ENCODE data around the gene PTX4. TPM values are rescaled to one million over a fixed set of nuclear protein-coding genes. Genes with fewer than 3 reads are reported as not detected.

Gene PTX4
- total RNA-seq, 1 donor from 2014 or later, result not detected

GRCh38 chr16:1460602-1461138 lies 28.1 kb downstream of the PTX4 start:
- no peaks in the 10 kb centered on the region for H3K27me3 ChIP-seq
- H3K4me1 ChIP-seq, result no peaks in the 10 kb centered on the region
- H3K4me3 ChIP-seq, result no peak overlapping the region
- DNase-seq (ENCODE audit: low spot score in 2 of 2), result no peak
- no peak overlapping the region for H3K27ac ChIP-seq
- TF ChIP-seq CTCF (IDR thresholded peaks at IDR 0.05), result no peak
- peaks cover 44 to 54% of the 10 kb centered on the region in 2 donors for H3K36me3 ChIP-seq
- intact Hi-C loops (cut with DNase I), result no loop called here
- no peaks in the 10 kb centered on the region for H3K9me3 ChIP-seq

GRCh38 chr16:1459967-1460366 lies 28.8 kb downstream of the PTX4 start:
- Histone ChIP-seq H3K4me1 (no peaks in the 10 kb centered on the region), H3K36me3 (peaks cover 51 to 61% of the 10 kb centered on the region in 2 donors), H3K4me3 (no peak overlapping the region), H3K27ac (no peak overlapping the region), H3K27me3 (no peaks in the 10 kb centered on the region), H3K9me3 (no peaks in the 10 kb centered on the region)
- TF ChIP-seq CTCF (IDR thresholded peaks at IDR 0.05), result no peak
- no peak for DNase-seq (ENCODE audit: low spot score in 2 of 2)
- intact Hi-C loops (cut with DNase I), result no loop called here

GRCh38 chr16:1458977-1459341 lies 29.8 kb downstream of the PTX4 start:
- DNase-seq (ENCODE audit: low spot score in 2 of 2), result no peak
- Histone ChIP-seq H3K27ac (no peak overlapping the region), H3K27me3 (no peaks in the 10 kb centered on the region), H3K9me3 (no peaks in the 10 kb centered on the region), H3K36me3 (peaks cover 61 to 65% of the 10 kb centered on the region in 2 donors), H3K4me3 (no peak overlapping the region), H3K4me1 (no peaks in the 10 kb centered on the region)
- TF ChIP-seq CTCF (IDR thresholded peaks at IDR 0.05), result no peak
- intact Hi-C loops (cut with DNase I), result no loop called here

- Histone ChIP-seq H3K4me3 (no peak overlapping the region), H3K27ac (no peak overlapping the region), H3K27me3 (no peaks in the 10 kb centered on the region), H3K9me3 (no peaks in the 10 kb centered on the region), H3K36me3 (peaks cover 66 to 69% of the 10 kb centered on the region in 2 donors), H3K4me1 (no peaks in the 10 kb centered on the region)
- no peak for TF ChIP-seq CTCF (IDR thresholded peaks at IDR 0.05)
- intact Hi-C loops (cut with DNase I), result no loop called here
- no peak for DNase-seq (ENCODE audit: low spot score in 2 of 2)
Measured at GRCh38 chr16:1458336-1458976, 30.3 kb downstream of the PTX4 start.

- no peak overlapping the region for H3K27ac ChIP-seq
- no peaks in the 10 kb centered on the region for H3K9me3 ChIP-seq
- no peak overlapping the region for H3K4me3 ChIP-seq
- H3K4me1 ChIP-seq, result no peaks in the 10 kb centered on the region
- TF ChIP-seq CTCF (IDR thresholded peaks at IDR 0.05), result no peak
- DNase-seq (ENCODE audit: low spot score in 2 of 2), result no peak
- peaks cover 74 to 77% of the 10 kb centered on the region in 2 donors for H3K36me3 ChIP-seq
- H3K27me3 ChIP-seq, result no peaks in the 10 kb centered on the region
- intact Hi-C loops (cut with DNase I), result no loop called here
Measured at GRCh38 chr16:1457489-1458245, 31.1 kb downstream of the PTX4 start.
